ENCODE data around the gene CELF4.

DNA sequence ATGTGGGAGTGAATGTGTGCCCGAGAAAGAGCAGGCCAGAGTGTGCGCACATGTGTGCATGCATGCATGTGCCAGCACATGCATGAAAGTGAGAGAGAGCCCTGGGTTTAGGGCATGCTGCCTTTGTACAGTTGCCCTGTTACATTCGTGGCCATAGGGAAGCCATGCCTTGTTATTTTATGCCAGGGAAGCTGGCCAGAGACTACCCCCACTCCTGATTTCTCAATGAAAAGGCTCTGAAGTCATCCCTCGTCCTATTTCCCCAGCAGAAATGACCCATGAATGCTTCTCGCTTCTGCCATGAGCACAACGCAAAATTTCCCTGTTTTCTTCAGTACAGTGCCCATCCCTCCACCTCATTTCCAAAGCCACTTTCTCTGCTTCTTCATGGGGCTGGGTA, 143.0 kb downstream of the CELF4 start:
- TF ChIP-seq SPI1 (IDR thresholded peaks at IDR 0.05; ENCODE audit: borderline replicate concordance, low read depth): no peak
- no peak for TF ChIP-seq POLR2AphosphoS5 (IDR thresholded peaks at IDR 0.05; ENCODE audit: low read depth)
- TF ChIP-seq, protein P1, sequence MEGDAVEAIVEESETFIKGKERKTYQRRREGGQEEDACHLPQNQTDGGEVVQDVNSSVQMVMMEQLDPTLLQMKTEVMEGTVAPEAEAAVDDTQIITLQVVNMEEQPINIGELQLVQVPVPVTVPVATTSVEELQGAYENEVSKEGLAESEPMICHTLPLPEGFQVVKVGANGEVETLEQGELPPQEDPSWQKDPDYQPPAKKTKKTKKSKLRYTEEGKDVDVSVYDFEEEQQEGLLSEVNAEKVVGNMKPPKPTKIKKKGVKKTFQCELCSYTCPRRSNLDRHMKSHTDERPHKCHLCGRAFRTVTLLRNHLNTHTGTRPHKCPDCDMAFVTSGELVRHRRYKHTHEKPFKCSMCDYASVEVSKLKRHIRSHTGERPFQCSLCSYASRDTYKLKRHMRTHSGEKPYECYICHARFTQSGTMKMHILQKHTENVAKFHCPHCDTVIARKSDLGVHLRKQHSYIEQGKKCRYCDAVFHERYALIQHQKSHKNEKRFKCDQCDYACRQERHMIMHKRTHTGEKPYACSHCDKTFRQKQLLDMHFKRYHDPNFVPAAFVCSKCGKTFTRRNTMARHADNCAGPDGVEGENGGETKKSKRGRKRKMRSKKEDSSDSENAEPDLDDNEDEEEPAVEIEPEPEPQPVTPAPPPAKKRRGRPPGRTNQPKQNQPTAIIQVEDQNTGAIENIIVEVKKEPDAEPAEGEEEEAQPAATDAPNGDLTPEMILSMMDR (IDR thresholded peaks at IDR 0.05; ENCODE audit: insufficient read depth, low read length): no peak
- TF ChIP-seq, protein P2, sequence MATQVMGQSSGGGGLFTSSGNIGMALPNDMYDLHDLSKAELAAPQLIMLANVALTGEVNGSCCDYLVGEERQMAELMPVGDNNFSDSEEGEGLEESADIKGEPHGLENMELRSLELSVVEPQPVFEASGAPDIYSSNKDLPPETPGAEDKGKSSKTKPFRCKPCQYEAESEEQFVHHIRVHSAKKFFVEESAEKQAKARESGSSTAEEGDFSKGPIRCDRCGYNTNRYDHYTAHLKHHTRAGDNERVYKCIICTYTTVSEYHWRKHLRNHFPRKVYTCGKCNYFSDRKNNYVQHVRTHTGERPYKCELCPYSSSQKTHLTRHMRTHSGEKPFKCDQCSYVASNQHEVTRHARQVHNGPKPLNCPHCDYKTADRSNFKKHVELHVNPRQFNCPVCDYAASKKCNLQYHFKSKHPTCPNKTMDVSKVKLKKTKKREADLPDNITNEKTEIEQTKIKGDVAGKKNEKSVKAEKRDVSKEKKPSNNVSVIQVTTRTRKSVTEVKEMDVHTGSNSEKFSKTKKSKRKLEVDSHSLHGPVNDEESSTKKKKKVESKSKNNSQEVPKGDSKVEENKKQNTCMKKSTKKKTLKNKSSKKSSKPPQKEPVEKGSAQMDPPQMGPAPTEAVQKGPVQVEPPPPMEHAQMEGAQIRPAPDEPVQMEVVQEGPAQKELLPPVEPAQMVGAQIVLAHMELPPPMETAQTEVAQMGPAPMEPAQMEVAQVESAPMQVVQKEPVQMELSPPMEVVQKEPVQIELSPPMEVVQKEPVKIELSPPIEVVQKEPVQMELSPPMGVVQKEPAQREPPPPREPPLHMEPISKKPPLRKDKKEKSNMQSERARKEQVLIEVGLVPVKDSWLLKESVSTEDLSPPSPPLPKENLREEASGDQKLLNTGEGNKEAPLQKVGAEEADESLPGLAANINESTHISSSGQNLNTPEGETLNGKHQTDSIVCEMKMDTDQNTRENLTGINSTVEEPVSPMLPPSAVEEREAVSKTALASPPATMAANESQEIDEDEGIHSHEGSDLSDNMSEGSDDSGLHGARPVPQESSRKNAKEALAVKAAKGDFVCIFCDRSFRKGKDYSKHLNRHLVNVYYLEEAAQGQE (IDR thresholded peaks at IDR 0.05; ENCODE audit: insufficient replicate concordance, low read depth): no peak
- TF ChIP-seq GABPA (IDR thresholded peaks at IDR 0.05; ENCODE audit: low read depth): no peak
